Neural progenitor cell (in vitro differentiated cells): Measurements from ENCODE around the gene WDR48.

Experiments
- EZH2 ChIP-seq: fragments of 200-600 bp; sonication (generic); IDR thresholded peaks from 2 replicates; pipeline ENCODE4 v1.6.1; 2017; ENCODE audit warnings: antibody characterized with exemption, mild to moderate bottlenecking, moderate library complexity
- EZH2phosphoT487 ChIP-seq: fragments of 200-600 bp; sonication (generic); IDR thresholded peaks from 2 replicates; pipeline ENCODE4 v1.6.1; 2017; ENCODE audit warnings: antibody characterized with exemption
- TF ChIP-seq, protein P1 (sequence below): fragments of 200-600 bp; sonication (generic); IDR thresholded peaks from 2 replicates; pipeline ENCODE4 v1.5.1; 2017; ENCODE audit warnings: antibody characterized with exemption, mild to moderate bottlenecking

GRCh38 chr3:39075910-39076309 lies 24.1 kb downstream of the WDR48 start:
- TF ChIP-seq, protein P1, sequence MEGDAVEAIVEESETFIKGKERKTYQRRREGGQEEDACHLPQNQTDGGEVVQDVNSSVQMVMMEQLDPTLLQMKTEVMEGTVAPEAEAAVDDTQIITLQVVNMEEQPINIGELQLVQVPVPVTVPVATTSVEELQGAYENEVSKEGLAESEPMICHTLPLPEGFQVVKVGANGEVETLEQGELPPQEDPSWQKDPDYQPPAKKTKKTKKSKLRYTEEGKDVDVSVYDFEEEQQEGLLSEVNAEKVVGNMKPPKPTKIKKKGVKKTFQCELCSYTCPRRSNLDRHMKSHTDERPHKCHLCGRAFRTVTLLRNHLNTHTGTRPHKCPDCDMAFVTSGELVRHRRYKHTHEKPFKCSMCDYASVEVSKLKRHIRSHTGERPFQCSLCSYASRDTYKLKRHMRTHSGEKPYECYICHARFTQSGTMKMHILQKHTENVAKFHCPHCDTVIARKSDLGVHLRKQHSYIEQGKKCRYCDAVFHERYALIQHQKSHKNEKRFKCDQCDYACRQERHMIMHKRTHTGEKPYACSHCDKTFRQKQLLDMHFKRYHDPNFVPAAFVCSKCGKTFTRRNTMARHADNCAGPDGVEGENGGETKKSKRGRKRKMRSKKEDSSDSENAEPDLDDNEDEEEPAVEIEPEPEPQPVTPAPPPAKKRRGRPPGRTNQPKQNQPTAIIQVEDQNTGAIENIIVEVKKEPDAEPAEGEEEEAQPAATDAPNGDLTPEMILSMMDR = no peak
- TF ChIP-seq EZH2phosphoT487 (no peak), EZH2 (no peak)
